Parathyroid adenoma (tissue), 2 donors: ENCODE results near the gene CTNND1.
"Not testable (repeated sequence)": the region's sequence is repeated elsewhere in the genome, so short reads cannot be mapped to it uniquely, and the experiment has no call there.

Experiments
- H2AFZ ChIP-seq: fragments of 300-600 bp; sonication (generic); one replicate; pipeline ENCODE4 v1.7.0; 2017; ENCODE audit warnings: antibody characterized with exemption, mild to moderate bottlenecking
- H3K27ac ChIP-seq: fragments of 300-600 bp; sonication (generic); one replicate; pipeline ENCODE4 v1.7.0; 2017
- H3K27me3 ChIP-seq: fragments of 300-600 bp; sonication (generic); one replicate; pipeline ENCODE4 v1.7.0; 2017; ENCODE audit warnings: low read length; ENCODE audit not compliant: control insufficient read depth, insufficient read depth
- H3K36me3 ChIP-seq: fragments of 300-600 bp; sonication (generic); one replicate; pipeline ENCODE4 v1.7.0; 2017; ENCODE audit warnings: low read length; ENCODE audit not compliant: control insufficient read depth, insufficient read depth
- H3K4me1 ChIP-seq: fragments of 300-600 bp; sonication (generic); one replicate; pipeline ENCODE4 v1.7.0; 2017; ENCODE audit warnings: control low read depth
- H3K4me2 ChIP-seq: fragments of 300-600 bp; sonication (generic); one replicate; pipeline ENCODE4 v1.7.0; 2017; ENCODE audit warnings: low read length
- H3K4me3 ChIP-seq: fragments of 300-600 bp; sonication (generic); one replicate; pipeline ENCODE4 v1.7.0; 2017; ENCODE audit warnings: low read depth, low read length
- H3K79me2 ChIP-seq: fragments of 300-600 bp; sonication (generic); one replicate; pipeline ENCODE4 v1.7.0; 2017; ENCODE audit warnings: control low read depth
- H3K9ac ChIP-seq: fragments of 300-600 bp; sonication (generic); one replicate; pipeline ENCODE4 v1.7.0; 2017; ENCODE audit warnings: mild to moderate bottlenecking
- H3K9me3 ChIP-seq: fragments of 300-600 bp; sonication (generic); one replicate; pipeline ENCODE4 v1.7.0; 2017; ENCODE audit warnings: low read length; ENCODE audit not compliant: control insufficient read depth
- CTCF ChIP-seq: fragments of 300-600 bp; sonication (generic); IDR thresholded peaks from one replicate; pipeline ENCODE4 v1.7.0; 2017; ENCODE audit warnings: antibody characterized with exemption, mild to moderate bottlenecking
- donor health status: primary hyperparathyroidism.

CTNND1 gene

GRCh38 chr11:57761301-57762234 is at the start of gene CTNND1:
Gene CTNND1, plus strand, starts transcription at chr11:57761802. Its CDS starts 29,677 bp downstream, at chr11:57791479.
- Histone ChIP-seq H3K4me2 (peak within 1 kb of the TSS; percentile 78), H2AFZ (peak within 1 kb of the TSS; percentile 89), H3K9ac (peak within 1 kb of the TSS; percentile 48), H3K36me3 (no peaks in the 10 kb centered on the region), H3K79me2 (peaks cover 14% of the 10 kb centered on the region), H3K9me3 (no peaks in the 10 kb centered on the region), H3K27me3 (no peaks in the 10 kb centered on the region), H3K4me3 (peak within 1 kb of the TSS; percentile 95), H3K27ac (peak within 1 kb of the TSS; percentile 97), H3K4me1 (peaks cover 6% of the 10 kb centered on the region)
- no peak for TF ChIP-seq CTCF

GRCh38 chr11:57712256-57713150 is 49.1 kb upstream of the CTNND1 start, which contains the start of gene TMX2:
Gene TMX2, plus strand, starts transcription at chr11:57712593. Its CDS starts 26 bp downstream, at chr11:57712619.
- Histone ChIP-seq H3K9me3 (no peaks in the 10 kb centered on the region), H2AFZ (peak within 1 kb of the TSS; percentile 85), H3K36me3 (no peaks in the 10 kb centered on the region), H3K27me3 (no peaks in the 10 kb centered on the region), H3K27ac (peak within 1 kb of the TSS; percentile 86), H3K4me2 (peak within 1 kb of the TSS; percentile 73), H3K79me2 (peaks cover 31% of the 10 kb centered on the region), H3K4me3 (peak within 1 kb of the TSS; percentile 94), H3K9ac (peak within 1 kb of the TSS; percentile 21), H3K4me1 (peaks cover 6% of the 10 kb centered on the region)
- no peak for TF ChIP-seq CTCF

- Histone ChIP-seq H3K4me2 (peak overlapping the region; percentile 49), H3K4me1 (peaks cover 6% of the 10 kb centered on the region), H3K27me3 (no peaks in the 10 kb centered on the region), H3K9ac (no peak overlapping the region), H3K9me3 (no peaks in the 10 kb centered on the region), H2AFZ (no peak overlapping the region), H3K36me3 (no peaks in the 10 kb centered on the region), H3K27ac (no peak overlapping the region), H3K79me2 (peaks cover 31% of the 10 kb centered on the region), H3K4me3 (peak overlapping the region; percentile 77)
- TF ChIP-seq CTCF: no peak
Measured at GRCh38 chr11:57713835-57714234, 47.8 kb upstream of the CTNND1 start.

- peaks cover 29% of the 10 kb centered on the region for H3K79me2 ChIP-seq
- not testable (repeated sequence) for H3K9ac ChIP-seq, H3K9me3 ChIP-seq, H3K27ac ChIP-seq, H3K4me1 ChIP-seq, H3K4me3 ChIP-seq, H3K36me3 ChIP-seq, H3K4me2 ChIP-seq, H3K27me3 ChIP-seq, H2AFZ ChIP-seq
Measured at GRCh38 chr11:57716726-57717125, 44.9 kb upstream of the CTNND1 start.

GRCh38 chr11:57727185-57727584 is 34.4 kb upstream of the CTNND1 start:
- TF ChIP-seq CTCF: no peak
- Histone ChIP-seq H3K4me2 (no peak overlapping the region), H2AFZ (no peak overlapping the region), H3K4me1 (no peaks in the 10 kb centered on the region), H3K9me3 (no peaks in the 10 kb centered on the region), H3K27ac (no peak overlapping the region), H3K27me3 (no peaks in the 10 kb centered on the region), H3K4me3 (no peak overlapping the region), H3K9ac (no peak overlapping the region), H3K36me3 (no peaks in the 10 kb centered on the region), H3K79me2 (peaks cover 11% of the 10 kb centered on the region)
